Stomach (tissue), 9 donors: ENCODE measurements around the gene TENM3. TPM values are rescaled to one million over a fixed set of nuclear protein-coding genes. Genes with fewer than 3 reads are reported as not detected.

Experiments used
- DNase-seq, 2 donors: peaks; one replicate each; pipeline versions ENCODE4 v3.0.0 to v3.0.0-alpha.2; 2013 to 2019
- H3K27ac ChIP-seq, 5 donors: fragments of 200-600 bp in 4 of 5; sonication (generic) in 4 of 5; one replicate each; pipeline ENCODE4 v1.5.1; 2013 to 2019; ENCODE audit warnings: mild to moderate bottlenecking in 1 of 5, moderate library complexity in 1 of 5
- H3K27me3 ChIP-seq, 3 donors: fragments of 200-600 bp; sonication (generic); one replicate each; pipeline ENCODE4 v1.5.1; 2017 to 2019; ENCODE audit warnings: mixed run types in 1 of 3
- H3K36me3 ChIP-seq, 4 donors: fragments of 200-600 bp; sonication (generic); 1 replicate in 3 of 4; 2 replicates in 1 of 4; pipeline ENCODE4 v1.5.1; 2016 to 2019
- H3K4me1 ChIP-seq, 4 donors: fragments of 200-600 bp; sonication (generic); one replicate each; pipeline ENCODE4 v1.5.1; 2016 to 2019
- H3K4me3 ChIP-seq, 4 donors: fragments of 200-600 bp; sonication (generic) in 3 of 4; one replicate each; pipeline ENCODE4 v1.5.1; 2016 to 2019; ENCODE audit warnings: mild to moderate bottlenecking in 1 of 4
- H3K9me3 ChIP-seq, 4 donors: fragments of 200-600 bp; sonication (generic); one replicate each; pipeline ENCODE4 v1.5.1; 2016 to 2019
- EP300 ChIP-seq: sonication (generic); formaldehyde crosslinking; IDR thresholded peaks from one replicate; pipeline ENCODE4 v1.6.1; 2017; ENCODE audit warnings: antibody characterized with exemption
- POLR2A ChIP-seq, 4 donors: fragments of 450-650 bp; IDR thresholded peaks; one replicate each; pipeline ENCODE4 v1.6.1; 2016; ENCODE audit warnings: antibody characterized with exemption in 4 of 4, control low read depth in 2 of 4, mild to moderate bottlenecking in 1 of 4, moderate library complexity in 1 of 4
- POLR2AphosphoS5 ChIP-seq, 3 donors: sonication (generic); formaldehyde crosslinking; IDR thresholded peaks; one replicate each; pipeline ENCODE4 v1.6.1; 2016; ENCODE audit warnings: antibody characterized with exemption in 3 of 3
- WGBS, 5 donors: extraction: QIAGEN DNeasy Blood & Tissue Kit in 3 of 5; methylation state at CpG; one replicate each; pipeline versions ENCODE4 v1.1.5 to v1.1.7; 2013 to 2018; 5-methylcytosine and 5-hydroxymethylcytosine counted together
- intact Hi-C: fragments of 100-400 bp; cut with DNase I; formaldehyde crosslinking; loops from one replicate; pipeline ENCODE4 v1.15.1; 2023; ENCODE audit warnings: low total_unique reads
- polyA plus RNA-seq, 3 donors: library from polyadenylated mRNA; stranded (reverse); fragments of 200-250 nt; gene quantifications; one replicate each; pipeline ENCODE4 v1.2.3, GENCODE V29; 2013
- total RNA-seq, 5 donors: library from RNA; depleted of rRNA; stranded (reverse); fragments of >200 nt; gene quantifications; one replicate each; pipeline versions ENCODE4 v1.1.0 to v1.2.3, GENCODE V29; 2014 to 2016
- TF ChIP-seq, protein P1 (sequence below), 7 experiments: fragments of 450-650 bp in 4 of 7; fragments of 200-600 bp in 3 of 7; sonication (generic) in 3 of 7; IDR thresholded peaks; one replicate each; pipeline ENCODE4 v1.5.1; 2016 to 2019; ENCODE audit warnings: antibody characterized with exemption in 7 of 7, control low read depth in 2 of 7, mild to moderate bottlenecking in 1 of 7
- donor health status: healthy with polysubstance abuse.
- donor health status: Bipolar disorder and iron deficiency.
- donor health status: healthy.

Gene TENM3
- total and polyA plus RNA-seq, 8 donors = under 0.01 to 8.3 (median 0.44) TPM

DNA sequence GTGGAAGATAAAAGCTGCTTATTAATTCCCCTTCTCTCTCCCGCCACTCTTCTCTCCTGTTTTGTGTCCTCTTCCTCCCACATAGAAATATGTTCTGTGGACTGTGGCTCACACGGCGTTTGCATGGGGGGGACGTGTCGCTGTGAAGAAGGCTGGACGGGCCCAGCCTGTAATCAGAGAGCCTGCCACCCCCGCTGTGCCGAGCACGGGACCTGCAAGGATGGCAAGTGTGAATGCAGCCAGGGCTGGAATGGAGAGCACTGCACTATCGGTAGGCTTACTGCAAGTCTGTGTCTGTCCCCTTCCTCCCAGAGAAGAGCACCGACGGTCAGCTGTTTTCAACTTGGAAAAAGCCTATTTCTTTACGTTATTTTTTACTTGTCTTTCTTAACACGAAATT is 444.9 kb downstream of the TENM3 start:
- 67 to 75% (median 74%) methylated on average over 14 of the region's 14 CpGs for WGBS, 5 donors
- TF ChIP-seq, protein P1, sequence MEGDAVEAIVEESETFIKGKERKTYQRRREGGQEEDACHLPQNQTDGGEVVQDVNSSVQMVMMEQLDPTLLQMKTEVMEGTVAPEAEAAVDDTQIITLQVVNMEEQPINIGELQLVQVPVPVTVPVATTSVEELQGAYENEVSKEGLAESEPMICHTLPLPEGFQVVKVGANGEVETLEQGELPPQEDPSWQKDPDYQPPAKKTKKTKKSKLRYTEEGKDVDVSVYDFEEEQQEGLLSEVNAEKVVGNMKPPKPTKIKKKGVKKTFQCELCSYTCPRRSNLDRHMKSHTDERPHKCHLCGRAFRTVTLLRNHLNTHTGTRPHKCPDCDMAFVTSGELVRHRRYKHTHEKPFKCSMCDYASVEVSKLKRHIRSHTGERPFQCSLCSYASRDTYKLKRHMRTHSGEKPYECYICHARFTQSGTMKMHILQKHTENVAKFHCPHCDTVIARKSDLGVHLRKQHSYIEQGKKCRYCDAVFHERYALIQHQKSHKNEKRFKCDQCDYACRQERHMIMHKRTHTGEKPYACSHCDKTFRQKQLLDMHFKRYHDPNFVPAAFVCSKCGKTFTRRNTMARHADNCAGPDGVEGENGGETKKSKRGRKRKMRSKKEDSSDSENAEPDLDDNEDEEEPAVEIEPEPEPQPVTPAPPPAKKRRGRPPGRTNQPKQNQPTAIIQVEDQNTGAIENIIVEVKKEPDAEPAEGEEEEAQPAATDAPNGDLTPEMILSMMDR (IDR thresholded peaks at IDR 0.05) = no peak
- TF ChIP-seq EP300 (no peak), POLR2AphosphoS5 (IDR thresholded peaks at IDR 0.05) (no peak), POLR2A (IDR thresholded peaks at IDR 0.05) (no peak)
- intact Hi-C loops = no loop called here
- H3K27me3 ChIP-seq = no peaks in the 10 kb centered on the region
- no peak overlapping the region for H3K27ac ChIP-seq
- H3K4me1 ChIP-seq = no peaks in the 10 kb centered on the region
- no peak for DNase-seq
- H3K4me3 ChIP-seq = no peak overlapping the region
- no peaks in the 10 kb centered on the region for H3K36me3 ChIP-seq
- H3K9me3 ChIP-seq = no peaks in the 10 kb centered on the region

DNA sequence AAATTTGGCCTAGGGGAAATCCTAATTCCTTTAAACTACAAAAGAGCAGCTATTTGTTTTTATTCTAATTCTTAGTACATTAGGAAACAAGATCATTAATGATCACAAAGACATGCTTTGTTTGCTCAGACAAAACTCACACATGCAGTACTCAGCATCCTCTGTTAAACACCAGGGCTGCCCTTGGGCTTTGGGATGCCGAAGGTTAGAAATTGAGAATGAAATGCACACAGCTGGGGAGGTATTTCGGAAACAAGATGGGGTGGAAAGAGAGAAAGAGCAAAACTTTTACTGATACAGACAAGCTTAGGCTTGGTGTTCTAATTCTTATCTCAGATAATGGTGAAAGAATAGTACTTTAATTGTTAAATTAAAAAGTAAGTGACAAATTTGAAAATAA is 451.3 kb downstream of the TENM3 start:
- H3K4me3 ChIP-seq = no peak overlapping the region
- TF ChIP-seq POLR2A (IDR thresholded peaks at IDR 0.05) (no peak), EP300 (no peak), POLR2AphosphoS5 (IDR thresholded peaks at IDR 0.05) (no peak)
- TF ChIP-seq, protein P1 (IDR thresholded peaks at IDR 0.05) = no peak
- H3K4me1 ChIP-seq = no peaks in the 10 kb centered on the region
- no peak overlapping the region for H3K27ac ChIP-seq
- H3K27me3 ChIP-seq = no peaks in the 10 kb centered on the region
- DNase-seq = no peak
- intact Hi-C loops = no loop called here
- no peaks in the 10 kb centered on the region for H3K9me3 ChIP-seq
- H3K36me3 ChIP-seq = no peaks in the 10 kb centered on the region
- WGBS, 5 donors = 76 to 90% (median 87%) methylated on average over 2 of the region's 2 CpGs

DNA sequence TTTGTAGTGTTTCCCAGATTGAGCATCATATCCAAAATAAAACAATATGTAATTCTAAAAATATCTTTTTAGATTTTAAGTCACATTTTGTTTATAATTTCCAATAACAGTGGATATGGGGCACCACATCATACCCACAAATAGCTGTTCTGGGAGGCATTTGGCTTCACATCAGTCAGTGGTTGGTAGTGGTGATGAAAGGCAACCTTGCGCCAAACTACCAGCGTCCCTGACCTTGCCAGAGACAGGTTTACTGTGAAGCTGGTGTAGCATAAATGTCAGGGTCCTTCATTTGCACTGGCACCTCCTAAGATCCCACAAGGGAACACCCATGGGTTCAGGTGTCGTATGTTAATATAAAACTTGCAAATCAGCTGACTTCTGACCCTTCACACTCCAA is 451.8 kb downstream of the TENM3 start:
- no peak for DNase-seq
- intact Hi-C loops = no loop called here
- H3K9me3 ChIP-seq = no peaks in the 10 kb centered on the region
- H3K27me3 ChIP-seq = no peaks in the 10 kb centered on the region
- no peaks in the 10 kb centered on the region for H3K36me3 ChIP-seq
- H3K27ac ChIP-seq = no peak overlapping the region
- 79 to 89% (median 85%) methylated on average over 3 of the region's 3 CpGs for WGBS, 5 donors
- no peak overlapping the region for H3K4me3 ChIP-seq
- TF ChIP-seq POLR2AphosphoS5 (IDR thresholded peaks at IDR 0.05) (no peak), POLR2A (IDR thresholded peaks at IDR 0.05) (no peak), EP300 (no peak)
- TF ChIP-seq, protein P1 (IDR thresholded peaks at IDR 0.05) = no peak
- H3K4me1 ChIP-seq = no peaks in the 10 kb centered on the region

DNA sequence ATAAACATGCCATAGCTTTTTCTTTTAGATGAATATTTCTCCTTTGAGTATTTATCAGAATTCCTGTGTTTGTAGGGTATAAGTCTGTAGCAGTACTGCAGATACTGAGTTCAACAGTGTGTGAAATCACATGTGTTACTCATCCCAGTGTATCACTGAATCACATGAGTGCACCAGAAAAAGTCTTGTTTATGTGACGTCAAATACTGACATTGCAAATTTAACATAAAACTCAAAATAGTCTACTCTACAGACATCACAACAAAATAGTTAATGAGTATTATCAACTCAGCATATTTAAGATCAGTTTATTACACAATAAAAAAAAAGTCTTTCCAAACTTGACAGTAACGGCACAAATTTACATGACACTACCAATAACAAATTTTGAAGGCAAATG is 452.6 kb downstream of the TENM3 start:
- DNase-seq = no peak
- 66 to 92% (median 82%) methylated on average over 2 of the region's 2 CpGs for WGBS, 5 donors
- no peak overlapping the region for H3K27ac ChIP-seq
- H3K4me3 ChIP-seq = no peak overlapping the region
- no peaks in the 10 kb centered on the region for H3K27me3 ChIP-seq
- H3K4me1 ChIP-seq = no peaks in the 10 kb centered on the region
- intact Hi-C loops = no loop called here
- no peaks in the 10 kb centered on the region for H3K9me3 ChIP-seq
- no peaks in the 10 kb centered on the region for H3K36me3 ChIP-seq
- TF ChIP-seq POLR2AphosphoS5 (IDR thresholded peaks at IDR 0.05) = no peak
- TF ChIP-seq POLR2A (IDR thresholded peaks at IDR 0.05) = no peak
- no peak for TF ChIP-seq EP300
- TF ChIP-seq, protein P1 (IDR thresholded peaks at IDR 0.05) = no peak
